OCI-LY3 (cell line): ENCODE results near the gene RGL3.

ENCODE experiments used
- CTCF ChIP-seq: fragments of 200-600, 300-600 bp; sonication (generic); IDR thresholded peaks from 2 replicates; pipeline ENCODE4 v1.5.1; 2014; ENCODE audit warnings: antibody characterized with exemption, low read length, low read depth
- EZH2phosphoT487 ChIP-seq: fragments of 200-600 bp; shearing (Covaris generic); IDR thresholded peaks from 2 replicates; pipeline ENCODE4 v1.6.1; 2018; ENCODE audit warnings: antibody characterized with exemption, mixed run types, low read depth

GRCh38 chr19:11399667-11400066, 19.4 kb downstream of the RGL3 start:
- TF ChIP-seq CTCF: no peak
- TF ChIP-seq EZH2phosphoT487: no peak
